Stomach smooth muscle (tissue), 2 donors: ENCODE measurements around the gene NID1.
A peak's percentile ranks its signal among the peaks of the same experiment; 100 is the strongest.
"Not testable (repeated sequence)": the region's sequence is repeated elsewhere in the genome, so short reads cannot be mapped to it uniquely, and the experiment has no call there.

Experiments
- H3K27ac ChIP-seq: one replicate; pipeline ENCODE4 v1.7.0; 2013; ENCODE audit warnings: mild to moderate bottlenecking, low read length, inconsistent platforms
- H3K27me3 ChIP-seq, 2 donors: one replicate each; pipeline ENCODE4 v1.7.0; 2013; ENCODE audit warnings: low read length in 2 of 2; ENCODE audit not compliant: insufficient read depth in 2 of 2, control insufficient read depth in 1 of 2
- H3K36me3 ChIP-seq, 2 donors: one replicate each; pipeline ENCODE4 v1.7.0; 2013; ENCODE audit warnings: low read length in 2 of 2; ENCODE audit not compliant: control insufficient read depth in 2 of 2, insufficient read depth in 2 of 2
- H3K4me1 ChIP-seq: one replicate; pipeline ENCODE4 v1.7.0; 2013; ENCODE audit warnings: low read length; ENCODE audit not compliant: control insufficient read depth, insufficient read depth
- H3K4me3 ChIP-seq, 2 donors: one replicate each; pipeline ENCODE4 v1.7.0; 2013; ENCODE audit warnings: low read length in 2 of 2
- H3K9ac ChIP-seq, 2 donors: one replicate each; pipeline ENCODE4 v1.7.0; 2013; ENCODE audit warnings: low read length in 2 of 2, mild to moderate bottlenecking in 1 of 2
- H3K9me3 ChIP-seq, 2 donors: one replicate each; pipeline ENCODE4 v1.7.0; 2013; ENCODE audit warnings: low read length in 2 of 2; ENCODE audit not compliant: control insufficient read depth in 2 of 2
- donor health status: healthy.
- donor health status: Pancreatic carcinoma.

NID1 gene

DNA sequence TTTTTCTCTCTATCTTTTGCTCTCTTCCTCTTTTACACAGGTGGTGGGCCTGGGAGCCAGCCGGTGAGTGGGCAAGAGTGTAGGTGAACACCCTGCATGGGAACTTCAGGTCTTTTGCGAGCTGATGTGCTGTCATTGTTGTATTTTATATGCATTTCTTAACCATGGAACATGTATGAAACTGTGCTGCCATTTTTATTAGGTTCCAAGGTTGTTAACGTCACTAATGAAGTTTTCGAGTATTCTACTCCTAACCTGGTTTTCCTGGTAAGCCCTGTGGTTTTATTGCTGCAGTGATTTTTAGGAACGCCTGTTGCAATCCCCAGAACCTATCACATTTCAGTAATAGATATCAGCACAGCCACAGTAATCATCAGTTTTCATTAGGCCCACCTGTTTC, 14.8 kb upstream of the NID1 start:
- Histone ChIP-seq H3K36me3 (no peaks in the 10 kb centered on the region), H3K4me1 (no peaks in the 10 kb centered on the region), H3K27me3 (no peaks in the 10 kb centered on the region), H3K9me3 (no peaks in the 10 kb centered on the region), H3K4me3 (no peak overlapping the region), H3K27ac (no peak overlapping the region), H3K9ac (no peak overlapping the region)

DNA sequence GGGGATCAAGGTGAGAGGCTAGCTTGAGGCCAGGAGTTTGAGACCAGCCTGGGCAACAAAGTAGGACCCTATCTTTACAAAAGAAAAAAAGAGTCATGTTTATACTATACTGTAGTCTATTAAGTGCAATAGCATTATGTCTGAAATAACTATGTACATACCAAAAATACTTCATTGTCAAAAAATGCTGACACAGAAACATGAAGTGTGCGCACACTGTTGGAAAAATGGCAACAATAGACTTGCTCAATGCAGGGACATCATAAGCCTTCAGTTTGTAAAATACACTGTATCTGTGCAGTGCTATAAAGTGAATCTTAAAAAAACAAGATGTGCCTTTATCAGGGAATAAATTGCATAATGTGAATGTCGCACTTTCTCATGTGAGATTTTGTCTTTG, 14.1 kb upstream of the NID1 start:
- no peak overlapping the region for H3K27ac ChIP-seq
- no peaks in the 10 kb centered on the region for H3K4me1 ChIP-seq
- H3K27me3 ChIP-seq: no peaks in the 10 kb centered on the region
- no peak overlapping the region for H3K9ac ChIP-seq
- no peaks in the 10 kb centered on the region for H3K9me3 ChIP-seq
- no peaks in the 10 kb centered on the region for H3K36me3 ChIP-seq
- H3K4me3 ChIP-seq: no peak overlapping the region

DNA sequence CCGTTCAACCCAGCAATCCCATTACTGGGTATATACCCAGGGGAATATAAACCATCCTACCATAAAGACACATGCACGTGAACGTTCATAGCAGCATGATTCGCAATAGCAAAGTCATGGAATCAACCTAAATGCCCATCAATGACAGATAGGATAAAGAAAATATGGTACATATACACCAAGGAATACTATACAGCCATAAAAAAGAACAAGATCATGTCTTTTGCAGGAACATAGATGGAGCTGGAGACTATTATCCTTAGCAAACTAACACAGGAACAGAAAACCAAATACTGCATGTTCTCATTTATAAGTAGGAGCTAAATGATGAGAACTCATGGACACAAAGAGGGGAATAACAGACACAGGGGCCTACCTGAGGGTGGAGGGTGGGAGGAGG, 13.2 kb upstream of the NID1 start:
- H3K4me3 ChIP-seq, H3K9ac ChIP-seq, H3K4me1 ChIP-seq, H3K27ac ChIP-seq, H3K27me3 ChIP-seq, H3K36me3 ChIP-seq, H3K9me3 ChIP-seq: not testable (repeated sequence)

DNA sequence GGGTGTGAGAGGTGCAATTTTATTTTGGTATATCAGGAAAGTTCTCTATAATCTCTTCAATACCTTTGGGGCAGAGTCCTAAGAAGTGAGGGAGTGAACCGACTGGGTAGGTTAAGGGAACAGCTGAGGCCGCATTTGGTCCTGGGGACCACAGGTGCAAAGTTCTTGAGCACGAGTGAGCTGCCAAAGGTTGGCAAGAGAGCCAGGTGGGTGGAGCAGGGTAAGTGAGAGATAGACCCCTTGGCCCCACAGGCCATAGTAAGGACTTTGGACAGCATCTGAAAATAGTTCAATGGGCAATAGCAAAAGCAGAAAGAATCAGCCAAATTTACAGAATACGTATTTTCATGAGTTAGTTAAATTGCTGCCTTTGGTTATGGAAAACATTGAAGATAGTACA, 11.0 kb upstream of the NID1 start:
- Histone ChIP-seq H3K36me3 (no peaks in the 10 kb centered on the region), H3K9ac (no peak overlapping the region), H3K4me1 (no peaks in the 10 kb centered on the region), H3K27me3 (no peaks in the 10 kb centered on the region), H3K4me3 (no peak overlapping the region), H3K27ac (no peak overlapping the region), H3K9me3 (peaks cover 0 to under 1% of the 10 kb centered on the region in 2 donors)

DNA sequence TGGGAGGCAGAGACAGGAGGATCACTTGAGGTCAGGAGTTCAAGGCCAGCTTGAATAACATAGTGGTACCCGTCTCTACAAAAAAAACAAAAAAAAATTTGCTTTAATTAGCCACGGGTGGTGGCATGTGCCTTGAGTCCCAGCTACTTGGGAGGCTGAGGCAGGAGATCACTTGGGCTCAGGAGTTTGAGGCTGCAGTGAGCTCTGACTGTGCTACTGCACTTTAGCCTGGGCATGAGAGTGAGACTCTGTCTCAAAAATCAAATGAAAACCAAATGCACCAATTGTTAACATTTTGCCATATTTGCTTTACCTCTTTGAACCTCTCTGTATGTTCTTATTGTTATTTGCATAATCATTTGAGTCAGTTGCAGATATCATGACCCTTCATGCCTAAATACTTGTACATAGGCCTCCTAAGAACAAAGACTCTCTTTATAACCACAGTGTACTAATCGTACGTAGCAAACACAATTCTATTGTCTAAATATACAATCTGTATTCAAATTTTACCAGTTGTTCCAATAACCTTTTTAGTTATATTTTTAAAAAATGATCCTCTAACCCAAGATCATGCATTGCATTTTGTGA, 8.5 kb upstream of the NID1 start:
- Histone ChIP-seq H3K4me3 (no peak overlapping the region), H3K9ac (no peak overlapping the region), H3K27me3 (no peaks in the 10 kb centered on the region), H3K27ac (no peak overlapping the region), H3K4me1 (peaks cover 4% of the 10 kb centered on the region), H3K36me3 (no peaks in the 10 kb centered on the region), H3K9me3 (peaks cover 4 to 5% of the 10 kb centered on the region in 2 donors)

DNA sequence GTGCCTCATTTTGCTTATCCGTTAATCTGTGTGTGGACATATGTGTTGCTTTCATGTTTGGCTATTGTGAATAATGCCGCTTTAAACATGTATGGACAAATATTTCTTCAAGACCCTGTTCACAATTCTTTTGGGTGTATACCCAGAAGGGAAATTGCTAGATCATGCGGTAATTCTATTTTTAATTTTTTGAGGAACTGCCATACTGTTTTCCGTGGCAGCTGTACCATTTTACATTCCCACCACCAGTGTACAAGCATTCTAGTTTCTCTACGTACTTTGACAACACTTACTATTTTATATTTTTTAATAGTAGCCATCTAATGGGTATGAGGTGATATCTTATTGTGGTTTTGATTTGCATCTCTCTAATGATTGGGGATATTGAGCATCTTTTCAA, 7.1 kb upstream of the NID1 start:
- Histone ChIP-seq H3K9me3 (peaks cover 4 to 5% of the 10 kb centered on the region in 2 donors), H3K4me3 (no peak overlapping the region), H3K27me3 (no peaks in the 10 kb centered on the region), H3K36me3 (no peaks in the 10 kb centered on the region), H3K4me1 (peaks cover 9% of the 10 kb centered on the region), H3K27ac (no peak overlapping the region), H3K9ac (no peak overlapping the region)

DNA sequence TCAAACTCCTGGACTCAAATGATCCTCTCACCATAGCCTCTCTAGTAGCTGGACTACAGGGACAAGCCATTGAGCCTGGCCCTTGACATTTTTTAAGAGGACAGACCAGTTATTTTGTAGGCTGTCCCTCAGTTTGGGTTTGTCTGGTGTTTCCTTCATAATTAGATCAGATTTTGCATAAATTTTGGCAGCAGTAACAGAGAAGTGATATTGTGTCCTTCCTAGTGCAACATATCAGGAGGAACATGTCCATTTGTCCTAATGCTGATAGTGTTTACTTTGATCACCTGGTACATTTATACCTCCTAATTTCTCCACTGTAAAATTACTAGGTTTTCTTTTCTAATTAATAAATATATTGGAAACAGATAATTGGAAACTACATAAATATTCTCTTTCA, 5.9 kb upstream of the NID1 start:
- Histone ChIP-seq H3K9me3 (peaks cover 4 to 5% of the 10 kb centered on the region in 2 donors), H3K27ac (no peak overlapping the region), H3K4me3 (no peak overlapping the region), H3K27me3 (no peaks in the 10 kb centered on the region), H3K4me1 (peaks cover 19% of the 10 kb centered on the region), H3K9ac (no peak overlapping the region), H3K36me3 (no peaks in the 10 kb centered on the region)

DNA sequence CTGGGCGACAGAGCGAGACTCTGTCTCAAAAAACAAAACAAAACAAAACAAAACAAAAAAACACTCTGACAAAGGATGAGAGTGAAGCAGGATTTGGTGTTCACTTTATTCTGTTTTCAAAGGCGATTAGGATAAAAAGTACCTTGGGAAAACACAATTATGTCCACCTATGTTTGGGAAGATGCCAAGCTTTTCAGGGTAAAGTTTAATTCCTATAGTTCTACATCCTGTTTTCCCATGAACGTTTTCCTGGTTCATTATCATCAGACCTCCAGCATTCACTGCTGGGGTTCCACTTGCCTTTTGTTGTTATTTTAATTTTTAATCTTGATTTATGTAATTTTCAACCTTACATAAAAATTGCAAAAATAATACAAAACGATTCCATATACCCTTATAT, 4.9 kb upstream of the NID1 start:
- peaks cover 4 to 5% of the 10 kb centered on the region in 2 donors for H3K9me3 ChIP-seq
- no peak overlapping the region for H3K27ac ChIP-seq

DNA sequence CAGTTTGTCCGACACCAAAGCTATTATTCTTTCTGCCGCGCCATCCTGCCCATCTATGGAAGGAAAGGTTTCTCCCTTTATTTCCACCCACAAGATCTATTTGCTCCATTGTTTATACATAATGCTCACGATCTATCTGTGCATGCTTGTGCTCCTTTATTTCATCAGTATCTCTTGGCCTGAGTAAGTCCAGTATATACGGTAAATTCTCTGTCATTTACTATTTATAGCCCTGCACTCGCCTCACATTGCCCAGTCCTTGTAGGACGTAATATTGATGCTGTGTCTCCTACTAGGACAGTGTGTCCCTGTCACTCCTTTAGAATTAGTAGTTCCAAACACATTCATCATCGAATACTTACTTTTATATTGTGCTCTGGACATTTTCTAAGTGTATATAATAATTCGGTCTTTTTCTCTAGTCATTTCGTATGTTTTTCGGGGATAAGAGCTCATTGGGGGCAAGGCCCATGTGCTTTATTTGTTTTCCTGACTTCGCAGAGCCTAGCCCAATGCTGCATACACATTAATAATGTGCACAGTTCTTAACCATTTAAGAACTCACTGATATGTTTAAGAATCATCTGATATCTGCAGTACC, 3.1 kb upstream of the NID1 start:
- Histone ChIP-seq H3K36me3 (no peaks in the 10 kb centered on the region), H3K9me3 (peaks cover 4 to 5% of the 10 kb centered on the region in 2 donors), H3K9ac (peak overlapping the region; percentile 89 to 100), H3K4me1 (peaks cover 26% of the 10 kb centered on the region), H3K27ac (peak overlapping the region; percentile 100), H3K4me3 (peak overlapping the region; percentile 54 to 94), H3K27me3 (no peaks in the 10 kb centered on the region)

More for the DNA sequence above, 4.9 kb upstream of the NID1 start:
- Histone ChIP-seq H3K4me1 (peaks cover 22% of the 10 kb centered on the region), H3K4me3 (no peak overlapping the region), H3K9ac (no peak overlapping the region), H3K27me3 (no peaks in the 10 kb centered on the region), H3K36me3 (no peaks in the 10 kb centered on the region)

DNA sequence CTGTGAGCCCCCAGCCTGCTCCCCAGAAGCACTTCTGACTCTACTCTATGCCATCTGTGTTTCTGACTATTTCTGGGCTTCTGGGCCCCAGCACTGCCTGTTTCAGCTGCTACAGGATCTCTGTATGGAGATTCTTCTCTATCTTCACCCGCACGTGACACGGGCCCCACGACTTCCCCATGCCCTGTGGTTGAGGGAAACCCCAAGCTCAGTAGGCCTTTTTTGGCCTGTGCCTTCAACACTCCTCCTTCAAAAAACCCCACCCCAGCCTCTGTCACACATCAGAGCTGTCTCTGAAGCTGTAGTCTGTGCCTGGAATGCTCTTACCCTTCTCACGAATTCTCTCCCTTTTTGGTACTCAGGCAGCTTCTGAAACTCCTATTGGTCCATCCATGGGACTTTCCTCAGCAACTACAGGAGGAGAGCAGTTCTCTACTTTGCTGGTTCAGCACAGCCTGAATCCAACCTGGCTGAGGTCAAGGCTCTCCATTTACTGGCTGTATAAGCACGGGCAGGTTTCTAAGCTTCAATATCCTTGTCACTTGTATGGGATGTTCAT, 2.0 kb upstream of the NID1 start:
- Histone ChIP-seq H3K9me3 (peaks cover 4 to 5% of the 10 kb centered on the region in 2 donors), H3K4me1 (peaks cover 34% of the 10 kb centered on the region), H3K27me3 (no peaks in the 10 kb centered on the region), H3K4me3 (peak overlapping the region; percentile 94 to 95), H3K27ac (peak overlapping the region; percentile 100), H3K9ac (peak overlapping the region; percentile 100), H3K36me3 (no peaks in the 10 kb centered on the region)

DNA sequence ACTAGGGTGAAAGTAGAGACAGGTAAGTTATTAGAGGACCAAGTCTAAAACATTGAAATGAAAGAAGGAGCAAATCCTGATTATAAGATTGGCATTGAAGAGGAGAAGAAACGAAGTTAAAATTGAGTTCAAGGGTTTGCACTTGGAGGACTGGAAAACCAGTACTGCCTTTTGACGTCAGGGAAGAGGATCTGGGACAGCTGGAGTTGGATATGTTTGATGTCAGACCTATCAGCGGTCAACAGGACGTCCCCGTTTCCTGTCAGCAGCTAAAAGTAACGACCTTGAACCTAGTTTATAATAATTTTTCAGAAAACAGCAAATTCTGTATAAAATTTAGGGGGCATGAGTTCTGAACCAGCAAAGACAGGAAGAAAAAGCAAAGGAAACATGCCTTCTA, 1.2 kb upstream of the NID1 start:
- H3K36me3 ChIP-seq: peaks cover 1 to 3% of the 10 kb centered on the region in 2 donors
- peak overlapping the region; percentile 94 to 95 for H3K4me3 ChIP-seq
- peak overlapping the region; percentile 100 for H3K9ac ChIP-seq
- peaks cover 4 to 5% of the 10 kb centered on the region in 2 donors for H3K9me3 ChIP-seq
- H3K27ac ChIP-seq: peak overlapping the region; percentile 100
- H3K27me3 ChIP-seq: no peaks in the 10 kb centered on the region
- peaks cover 43% of the 10 kb centered on the region for H3K4me1 ChIP-seq
